HUES6 (cell line): ENCODE data around the gene CNTN4.

Source experiments
- H3K27ac ChIP-seq: 2 replicates; pipeline ENCODE4 v1.7.0; 2013; ENCODE audit warnings: low read depth, mild to moderate bottlenecking, low read length, inconsistent platforms
- H3K27me3 ChIP-seq: 2 replicates; pipeline ENCODE4 v1.6.1; 2013; ENCODE audit warnings: low read length; ENCODE audit not compliant: control insufficient read depth, insufficient read depth
- H3K36me3 ChIP-seq: 2 replicates; pipeline ENCODE4 v1.6.1; 2013; ENCODE audit warnings: low read length; ENCODE audit not compliant: control insufficient read depth, insufficient read depth
- H3K4me1 ChIP-seq: 2 replicates; pipeline ENCODE4 v1.6.1; 2013; ENCODE audit warnings: low read length; ENCODE audit not compliant: control insufficient read depth, insufficient read depth
- H3K4me3 ChIP-seq: 2 replicates; pipeline ENCODE4 v1.5.1; 2013; ENCODE audit warnings: low read depth, low read length
- H3K9ac ChIP-seq: one replicate; pipeline ENCODE4 v1.6.1; 2013; ENCODE audit warnings: mild to moderate bottlenecking, low read length
- H3K9me3 ChIP-seq: 2 replicates; pipeline ENCODE4 v1.6.1; 2013; ENCODE audit warnings: low read depth, low read length; ENCODE audit not compliant: control insufficient read depth, insufficient read depth

CNTN4 gene

DNA sequence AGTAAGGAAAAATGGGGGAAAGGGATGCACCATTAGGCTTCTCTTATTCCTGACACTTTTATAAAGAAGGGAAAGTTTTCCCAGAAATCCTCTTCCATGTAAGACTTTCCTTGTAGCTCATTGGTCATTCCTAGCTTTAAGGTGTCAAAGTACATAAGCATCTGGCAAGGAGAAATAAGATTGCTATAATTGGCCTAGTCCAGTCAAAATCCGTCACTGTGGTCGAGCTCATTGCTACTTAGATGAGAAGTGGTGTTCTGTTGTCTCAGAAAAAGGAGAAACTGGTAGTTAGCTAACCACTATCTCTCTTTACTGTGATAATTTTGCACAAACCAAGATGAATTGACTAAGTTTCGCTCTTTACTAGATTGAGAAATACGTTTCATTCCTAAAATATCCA lies 370.1 kb downstream of the CNTN4 start:
- H3K27me3 ChIP-seq: no peaks in the 10 kb centered on the region
- H3K4me1 ChIP-seq: no peaks in the 10 kb centered on the region
- no peak overlapping the region for H3K9ac ChIP-seq
- no peaks in the 10 kb centered on the region for H3K36me3 ChIP-seq
- no peak overlapping the region for H3K4me3 ChIP-seq
- H3K27ac ChIP-seq: no peak overlapping the region
- no peaks in the 10 kb centered on the region for H3K9me3 ChIP-seq

DNA sequence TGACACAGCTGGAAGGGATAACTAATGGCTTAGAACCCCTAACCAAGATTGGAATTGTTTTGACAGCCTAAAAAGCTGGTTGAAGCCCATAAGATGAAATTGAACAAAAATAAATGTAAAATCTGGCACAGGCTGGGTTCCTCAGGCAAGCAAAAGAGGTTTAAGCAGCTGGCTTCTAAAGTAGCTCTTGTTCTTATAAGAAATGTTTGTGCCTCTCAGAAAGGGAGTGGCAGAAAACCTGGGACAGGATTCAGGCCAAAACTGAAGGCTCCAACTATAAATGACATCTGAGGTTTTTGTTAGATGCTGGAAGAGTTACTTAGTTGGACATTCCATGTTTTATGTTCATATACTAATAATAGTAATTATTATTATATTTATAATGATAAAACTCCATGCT lies 378.3 kb downstream of the CNTN4 start:
- Histone ChIP-seq H3K36me3 (no peaks in the 10 kb centered on the region), H3K4me1 (no peaks in the 10 kb centered on the region), H3K27me3 (no peaks in the 10 kb centered on the region), H3K27ac (no peak overlapping the region), H3K9me3 (no peaks in the 10 kb centered on the region), H3K9ac (no peak overlapping the region), H3K4me3 (no peak overlapping the region)

DNA sequence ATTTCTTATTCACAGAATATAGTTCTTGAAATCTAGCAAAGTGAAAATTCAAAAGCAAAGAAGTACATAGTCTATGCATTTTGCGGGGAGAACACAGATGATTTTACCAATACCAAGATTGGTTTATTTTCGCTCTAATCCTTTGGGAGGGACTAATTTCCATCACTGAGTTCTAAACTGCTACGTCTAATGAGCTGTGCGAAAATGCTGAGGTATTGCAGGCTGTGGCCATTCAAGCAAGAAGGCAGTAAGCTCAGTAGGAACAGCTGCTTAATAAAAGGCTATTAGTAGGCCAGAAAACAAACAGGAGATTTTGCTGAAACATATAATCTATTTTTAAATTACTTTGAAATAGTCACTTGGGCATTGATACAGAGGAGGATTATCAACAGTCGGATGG lies 379.0 kb downstream of the CNTN4 start:
- H3K9ac ChIP-seq: no peak overlapping the region
- H3K36me3 ChIP-seq: no peaks in the 10 kb centered on the region
- H3K27me3 ChIP-seq: no peaks in the 10 kb centered on the region
- no peaks in the 10 kb centered on the region for H3K4me1 ChIP-seq
- no peaks in the 10 kb centered on the region for H3K9me3 ChIP-seq
- no peak overlapping the region for H3K4me3 ChIP-seq
- H3K27ac ChIP-seq: no peak overlapping the region

DNA sequence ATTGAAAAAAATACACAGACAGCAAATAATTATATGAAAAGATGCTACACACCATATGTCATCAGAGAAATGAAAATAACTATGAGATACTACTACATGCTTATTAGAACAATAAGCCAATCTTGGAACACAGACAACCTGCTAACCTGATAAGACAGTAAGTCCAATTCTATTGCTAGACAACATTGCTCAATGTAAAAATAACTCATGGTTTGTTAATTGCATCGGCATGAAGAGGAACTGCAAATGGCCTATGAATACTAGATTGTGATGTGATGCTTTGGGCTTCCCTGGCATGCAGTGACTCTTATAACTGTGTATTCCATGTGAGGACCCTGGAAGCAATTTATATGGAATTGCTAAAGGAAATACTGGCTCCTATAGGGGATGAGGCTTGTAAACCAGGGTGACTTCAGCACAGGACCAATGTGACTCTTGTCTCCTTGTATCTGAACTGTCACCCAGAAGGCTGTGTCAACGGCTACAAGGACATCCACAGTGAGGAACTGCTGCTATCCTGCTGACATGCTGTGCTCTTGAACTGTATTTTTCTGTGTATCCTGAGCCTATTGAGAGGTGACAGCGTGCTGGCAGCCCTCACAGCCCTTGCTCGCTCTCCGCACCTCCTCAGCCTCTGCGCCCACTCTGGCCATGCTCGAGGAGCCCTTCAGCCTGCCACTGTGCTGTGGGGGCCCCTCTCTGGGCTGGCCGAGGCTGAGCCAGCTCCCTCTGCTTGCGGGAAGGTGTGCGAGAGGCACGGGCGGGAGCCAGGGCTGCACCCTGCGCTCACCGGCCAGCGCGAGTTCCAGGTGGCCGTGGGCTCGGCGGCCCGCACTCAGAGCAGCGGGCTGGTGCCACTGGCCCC lies 385.7 kb downstream of the CNTN4 start:
- Histone ChIP-seq H3K9me3 (peaks cover 8% of the 10 kb centered on the region), H3K27ac (no peak overlapping the region)

DNA sequence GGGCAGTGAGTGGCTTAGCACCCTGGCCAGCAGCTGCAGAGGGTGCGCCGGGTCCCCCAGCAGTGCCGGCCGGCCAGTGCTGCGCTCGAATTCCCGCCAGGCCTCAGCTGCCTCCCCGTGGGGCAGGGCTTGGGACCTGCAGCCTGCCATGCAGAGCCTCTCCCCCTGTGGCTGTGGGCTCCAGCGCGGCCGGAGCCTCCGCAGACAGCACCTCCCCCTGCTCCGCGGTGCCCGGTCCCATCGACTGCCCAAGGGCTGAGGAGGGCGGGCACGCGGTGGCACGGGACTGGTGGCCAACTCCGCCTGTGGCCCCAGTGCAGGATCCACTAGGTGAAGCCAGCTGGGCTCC lies 386.3 kb downstream of the CNTN4 start:
- Histone ChIP-seq H3K9me3 (peaks cover 8% of the 10 kb centered on the region), H3K27ac (no peak overlapping the region), H3K9ac (no peak overlapping the region), H3K27me3 (no peaks in the 10 kb centered on the region), H3K4me1 (no peaks in the 10 kb centered on the region), H3K4me3 (no peak overlapping the region), H3K36me3 (no peaks in the 10 kb centered on the region)

More for the DNA sequence above, 385.7 kb downstream of the CNTN4 start:
- H3K9ac ChIP-seq: no peak overlapping the region
- no peaks in the 10 kb centered on the region for H3K27me3 ChIP-seq
- no peak overlapping the region for H3K4me3 ChIP-seq
- H3K4me1 ChIP-seq: no peaks in the 10 kb centered on the region
- H3K36me3 ChIP-seq: no peaks in the 10 kb centered on the region

DNA sequence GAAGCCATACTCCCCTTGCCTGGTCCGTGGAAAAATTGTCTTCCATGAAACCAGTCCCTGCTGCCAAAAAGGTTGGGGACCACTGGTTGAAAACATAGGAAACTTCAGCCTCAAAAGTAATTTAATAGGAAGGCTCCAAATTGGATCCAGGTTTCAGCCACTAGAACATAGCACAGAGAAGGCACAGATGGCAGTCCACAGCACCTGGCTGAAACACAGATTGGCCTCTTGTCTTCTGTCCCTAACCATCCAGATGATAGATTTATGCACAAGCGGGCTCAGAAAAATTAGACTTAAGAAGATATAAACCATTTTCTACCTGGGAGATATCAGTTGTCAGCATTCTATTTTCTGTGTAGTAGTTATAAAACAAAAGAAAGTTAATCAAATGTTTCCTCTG lies 397.1 kb downstream of the CNTN4 start:
- H3K9me3 ChIP-seq: no peaks in the 10 kb centered on the region
- no peak overlapping the region for H3K4me3 ChIP-seq
- no peaks in the 10 kb centered on the region for H3K27me3 ChIP-seq
- H3K27ac ChIP-seq: no peak overlapping the region
- H3K36me3 ChIP-seq: no peaks in the 10 kb centered on the region
- H3K9ac ChIP-seq: no peak overlapping the region
- H3K4me1 ChIP-seq: peaks cover 18% of the 10 kb centered on the region

DNA sequence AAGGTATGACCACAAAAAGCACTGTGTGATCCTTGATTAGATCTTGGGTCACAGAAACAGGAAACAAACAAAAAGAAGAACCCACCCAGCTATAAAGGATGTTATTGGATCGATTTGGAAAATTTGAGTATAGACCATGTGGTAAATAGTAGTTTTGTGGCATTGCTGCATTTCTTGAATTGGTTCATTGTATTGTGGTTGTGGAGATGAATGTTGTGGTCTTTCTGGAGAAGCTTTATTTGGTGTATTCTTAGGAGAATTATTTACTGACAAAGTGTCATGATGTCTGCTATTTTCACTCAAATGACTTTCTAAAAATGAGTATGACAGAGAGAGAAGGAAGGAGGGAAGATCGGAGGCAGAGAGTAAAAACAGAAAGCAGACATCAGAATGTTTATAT lies 406.2 kb downstream of the CNTN4 start:
- Histone ChIP-seq H3K4me3 (no peak overlapping the region), H3K36me3 (no peaks in the 10 kb centered on the region), H3K9ac (no peak overlapping the region), H3K27me3 (no peaks in the 10 kb centered on the region), H3K9me3 (no peaks in the 10 kb centered on the region), H3K4me1 (no peaks in the 10 kb centered on the region), H3K27ac (no peak overlapping the region)

DNA sequence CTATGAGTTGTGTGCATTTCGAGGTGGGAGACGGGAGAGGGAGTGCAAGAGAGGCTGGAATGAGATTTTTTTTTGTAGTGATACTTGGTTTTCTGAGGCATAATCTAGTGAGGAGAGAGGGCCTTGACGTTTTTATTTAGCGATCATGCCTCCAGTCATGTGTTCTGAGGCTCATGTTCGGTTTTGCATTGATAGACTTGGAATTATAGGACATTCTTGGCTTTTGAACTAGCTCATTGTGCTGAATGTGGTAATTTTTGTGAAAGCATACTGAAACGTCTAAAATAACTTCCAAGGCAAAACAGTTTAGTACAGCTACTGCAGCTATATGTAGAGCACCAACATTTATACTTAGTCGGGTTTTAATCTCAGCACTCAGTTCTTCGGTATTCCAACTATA lies 408.1 kb downstream of the CNTN4 start:
- Histone ChIP-seq H3K9me3 (no peaks in the 10 kb centered on the region), H3K4me1 (peaks cover 6% of the 10 kb centered on the region; the same call in 1 of the 2 replicates), H3K36me3 (no peaks in the 10 kb centered on the region), H3K4me3 (no peak overlapping the region), H3K27ac (no peak overlapping the region), H3K9ac (no peak overlapping the region), H3K27me3 (no peaks in the 10 kb centered on the region)

DNA sequence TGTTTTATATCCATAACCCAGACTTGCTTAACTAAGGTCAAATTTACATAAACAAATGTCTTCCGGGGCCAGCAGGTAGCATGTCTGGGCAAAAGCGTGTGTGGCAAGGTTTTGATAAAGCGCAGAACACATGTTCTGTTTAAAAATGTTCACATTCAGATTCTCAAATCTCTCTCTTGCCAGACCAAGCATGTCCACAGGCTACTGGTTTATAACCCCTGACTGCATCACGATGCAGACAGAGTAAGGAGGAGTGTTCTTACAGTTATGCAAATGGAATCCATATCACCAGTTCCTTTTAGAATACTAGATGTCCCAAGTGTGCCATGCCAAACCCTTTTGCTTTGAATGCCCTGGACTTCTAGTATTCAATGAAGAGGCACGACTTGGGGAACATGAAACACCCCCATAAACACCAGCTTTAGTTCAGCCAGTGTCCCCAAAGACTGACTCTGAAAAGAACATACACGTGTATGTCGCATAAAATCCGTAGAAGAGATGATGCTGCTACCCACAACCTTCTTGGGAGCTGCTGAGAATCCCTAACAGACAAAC lies 412.0 kb downstream of the CNTN4 start:
- no peaks in the 10 kb centered on the region for H3K9me3 ChIP-seq
- peaks cover 6% of the 10 kb centered on the region; the same call in 1 of the 2 replicates for H3K4me1 ChIP-seq
- no peak overlapping the region for H3K9ac ChIP-seq
- no peaks in the 10 kb centered on the region for H3K36me3 ChIP-seq
- H3K4me3 ChIP-seq: no peak overlapping the region
- no peak overlapping the region for H3K27ac ChIP-seq
- no peaks in the 10 kb centered on the region for H3K27me3 ChIP-seq

DNA sequence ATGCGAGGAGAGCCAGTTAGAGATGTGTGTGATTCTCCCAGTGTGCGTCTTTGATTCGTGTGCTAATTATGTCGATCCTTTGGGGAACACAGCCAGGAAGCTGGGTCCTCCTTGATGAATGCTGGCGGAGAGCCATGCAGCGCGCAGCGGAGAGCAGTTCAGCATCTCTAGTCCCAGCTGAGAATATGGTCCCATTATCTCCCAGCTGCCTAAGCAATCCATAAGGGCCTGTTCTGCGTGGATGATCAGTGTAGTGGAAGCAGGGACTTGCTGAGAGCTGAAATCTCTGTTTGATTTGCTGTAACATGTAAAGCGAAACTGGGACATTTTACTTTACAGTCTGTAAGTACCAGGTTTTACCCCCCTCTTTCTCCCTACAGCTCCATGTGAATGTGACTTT lies 412.7 kb downstream of the CNTN4 start:
- no peaks in the 10 kb centered on the region for H3K36me3 ChIP-seq
- no peaks in the 10 kb centered on the region for H3K9me3 ChIP-seq
- no peaks in the 10 kb centered on the region for H3K27me3 ChIP-seq
- no peak overlapping the region for H3K27ac ChIP-seq
- H3K9ac ChIP-seq: no peak overlapping the region
- no peak overlapping the region for H3K4me3 ChIP-seq
- H3K4me1 ChIP-seq: peaks cover 6% of the 10 kb centered on the region; the same call in 1 of the 2 replicates

DNA sequence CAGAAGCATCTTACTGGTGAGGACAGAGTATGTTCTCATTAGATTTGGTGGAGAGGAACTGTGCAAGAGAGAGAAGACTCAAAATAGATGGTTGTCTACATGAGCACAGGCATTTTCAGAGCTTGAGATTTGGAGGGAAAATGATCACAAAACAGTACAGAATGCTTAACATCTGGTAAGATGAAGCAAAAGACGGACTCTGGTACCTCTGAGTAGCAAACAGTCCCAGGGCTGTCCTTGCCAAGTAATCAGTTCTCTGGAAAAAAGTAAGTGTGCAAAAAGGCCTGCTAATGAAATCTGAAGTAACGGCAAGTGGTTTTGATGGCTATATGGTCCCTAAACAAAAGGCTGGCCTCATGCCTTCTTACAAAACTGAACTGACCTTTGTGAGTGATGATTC lies 414.2 kb downstream of the CNTN4 start:
- H3K36me3 ChIP-seq: no peaks in the 10 kb centered on the region
- no peaks in the 10 kb centered on the region for H3K27me3 ChIP-seq
- H3K9me3 ChIP-seq: no peaks in the 10 kb centered on the region
- no peak overlapping the region for H3K4me3 ChIP-seq
- H3K27ac ChIP-seq: no peak overlapping the region
- no peak overlapping the region for H3K9ac ChIP-seq
- H3K4me1 ChIP-seq: peaks cover 12% of the 10 kb centered on the region; the same call in 1 of the 2 replicates
